ENCODE results near the gene CPEB2.

Gene CPEB2

DNA sequence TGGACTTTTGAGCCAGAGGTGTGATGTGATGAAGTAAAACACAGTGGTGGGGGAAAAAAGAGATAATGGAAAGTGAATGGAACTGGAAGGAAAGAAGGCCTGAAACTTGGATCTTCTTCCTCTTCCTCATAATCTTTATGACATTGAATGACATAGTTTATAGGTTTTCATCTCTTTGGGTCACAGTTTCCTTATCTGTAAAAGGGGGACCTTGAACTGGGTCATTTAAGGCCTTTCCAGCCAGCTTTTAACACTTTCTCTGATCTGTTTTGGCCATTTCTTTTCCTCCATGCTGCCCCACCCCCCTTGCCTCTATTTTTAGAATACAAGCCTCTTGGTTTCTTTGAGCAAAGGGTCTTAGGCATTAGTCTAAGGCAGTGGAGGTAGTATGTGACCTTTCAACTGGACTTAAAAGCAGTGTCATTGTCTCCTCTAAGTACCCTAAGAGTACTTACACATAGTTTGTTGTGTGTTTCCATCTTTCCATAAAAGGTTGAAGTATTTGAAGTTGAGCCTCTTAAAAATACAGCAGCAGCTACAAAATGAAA is 7.8 kb downstream of the CPEB2 start:
- DNase-seq: no peak

DNA sequence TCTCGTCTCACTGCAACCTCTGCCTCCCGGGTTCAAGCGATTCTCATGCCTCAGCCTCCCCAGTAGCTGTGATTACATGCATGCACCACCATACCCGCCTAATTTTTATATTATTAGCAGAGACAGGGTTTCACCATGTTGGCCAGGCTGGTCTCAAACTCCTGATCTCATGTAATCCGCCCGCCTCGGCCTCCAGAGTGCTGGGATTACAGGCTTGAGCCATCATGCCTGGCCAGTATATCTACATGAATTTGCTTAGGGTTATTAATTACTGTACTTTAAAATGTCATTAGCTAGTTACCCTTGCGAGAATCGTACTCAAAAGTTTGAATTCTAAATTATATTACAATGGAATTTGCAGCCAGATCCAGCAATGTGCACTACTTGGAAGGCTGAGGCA is 8.9 kb downstream of the CPEB2 start:
- DNase-seq: no peak

- no peak for DNase-seq
Measured at GRCh38 chr4:15012017-15012788, 9.9 kb downstream of the CPEB2 start.

DNA sequence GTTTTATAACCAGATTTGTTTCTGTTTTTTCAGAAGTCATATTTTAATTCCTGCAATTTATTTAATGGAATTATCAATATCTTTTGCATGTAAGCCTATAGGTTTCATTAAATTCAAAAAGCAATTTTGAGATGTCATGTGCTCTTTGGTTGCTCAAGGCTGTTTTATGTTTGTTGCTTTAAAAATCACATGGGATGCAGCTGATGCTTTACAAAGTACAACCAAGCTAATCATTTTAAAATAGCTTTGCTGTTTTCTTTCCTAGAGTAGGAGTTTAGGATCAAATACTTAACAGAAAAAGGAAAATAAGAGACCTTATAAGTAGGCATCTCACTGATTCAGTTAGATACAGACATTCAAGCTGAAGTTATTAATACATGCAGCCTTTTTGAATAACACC is 11.3 kb downstream of the CPEB2 start:
- DNase-seq: no peak

GRCh38 chr4:15015170-15015569 is 12.9 kb downstream of the CPEB2 start:
- DNase-seq: no peak

DNA sequence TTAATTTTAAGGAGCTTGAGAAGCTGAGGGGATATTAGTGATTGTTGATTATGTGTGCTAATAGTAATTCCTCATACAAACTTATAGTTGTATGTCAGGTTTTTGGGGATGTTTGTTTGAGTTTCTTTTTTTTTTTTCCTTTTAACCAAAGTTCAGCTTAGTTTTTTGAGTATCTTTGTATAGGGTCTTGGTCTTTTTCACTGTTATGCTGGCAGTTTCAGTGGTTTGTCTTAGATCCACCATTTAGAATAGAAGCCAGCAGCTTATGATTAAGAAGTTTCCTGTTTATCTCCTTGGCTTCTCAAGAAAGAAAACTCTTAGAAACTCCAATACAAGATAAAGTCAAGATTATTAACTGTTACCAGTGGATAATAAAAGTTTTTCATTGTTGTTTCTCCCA is 16.1 kb downstream of the CPEB2 start:
- no peak for DNase-seq

DNA sequence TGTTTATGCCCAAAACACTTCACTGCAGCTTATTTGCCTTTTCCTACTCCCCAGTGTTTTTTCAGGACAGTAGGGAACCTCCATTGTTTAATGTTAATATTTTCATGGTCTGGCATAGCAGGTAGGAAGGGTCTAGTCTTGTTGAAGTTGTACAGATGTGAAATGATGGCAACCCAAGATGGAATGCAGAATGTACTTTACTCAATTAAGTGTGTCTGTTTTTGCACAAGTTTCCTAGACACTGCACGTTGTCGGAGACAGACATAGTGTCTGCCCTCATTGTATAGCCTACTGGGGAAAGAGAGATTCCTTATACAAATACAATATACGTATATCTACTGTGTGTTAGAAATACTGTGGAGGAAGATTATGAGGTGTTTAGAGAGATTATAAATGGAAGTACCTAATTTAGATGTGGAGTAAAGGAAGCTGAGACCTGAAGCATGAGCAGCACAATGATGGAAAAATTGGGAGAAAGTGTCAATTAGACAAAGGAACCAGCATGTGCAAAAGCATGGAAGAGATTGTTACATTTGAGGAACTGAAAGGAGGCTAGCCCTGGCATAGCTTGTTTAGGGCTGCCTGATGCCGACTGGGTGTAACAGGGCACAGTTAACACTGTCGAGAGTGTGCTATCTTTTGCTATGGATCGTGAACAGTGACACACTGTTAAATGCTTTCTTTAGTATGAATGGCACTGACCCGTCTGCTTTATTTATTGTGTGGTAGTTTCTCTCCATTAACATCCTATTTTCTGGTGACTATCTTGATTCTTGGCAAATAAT is 18.4 kb downstream of the CPEB2 start:
- peak in 1 of 14 donors; percentile 37 for DNase-seq

GRCh38 chr4:15021311-15021710 is 19.0 kb downstream of the CPEB2 start:
- peak in 1 of 14 donors; percentile 25 for DNase-seq

DNA sequence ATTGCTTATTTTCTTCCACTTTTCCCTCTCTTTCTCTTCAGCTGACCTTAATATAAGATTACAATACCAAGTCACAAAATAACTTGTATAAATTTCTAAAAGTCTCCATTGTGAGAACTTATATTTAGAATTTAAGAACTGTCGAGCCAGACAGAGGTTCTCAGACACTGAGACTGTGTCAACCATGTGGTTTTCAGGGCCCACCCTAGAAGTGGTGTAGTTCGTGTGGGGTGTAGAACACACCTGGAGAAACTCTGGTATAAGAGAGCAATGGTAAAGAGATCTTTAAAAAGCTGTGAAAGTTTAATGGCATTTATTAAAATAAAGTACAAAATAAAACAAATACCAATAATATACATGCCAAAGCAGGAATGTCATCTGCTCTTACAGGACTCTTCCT is 19.7 kb downstream of the CPEB2 start:
- DNase-seq: no peak

DNA sequence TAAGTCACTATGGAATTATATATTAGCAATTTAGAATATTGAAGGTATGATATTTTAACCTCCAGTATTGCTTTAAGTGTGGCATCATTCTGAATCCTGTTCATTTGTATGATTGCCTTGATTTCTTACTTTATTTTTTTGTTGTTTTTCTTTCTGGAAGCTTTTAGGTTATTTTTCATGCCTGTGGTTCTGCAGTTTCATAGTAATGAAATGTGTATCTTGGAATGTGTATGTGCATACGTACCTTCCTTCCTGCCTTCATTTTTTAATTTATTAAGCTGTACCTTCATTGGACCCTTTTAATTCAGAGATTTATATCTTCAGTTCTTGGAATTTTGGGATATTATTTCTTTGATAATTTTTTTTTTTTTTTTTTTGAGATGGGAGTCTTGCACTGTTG is 22.1 kb downstream of the CPEB2 start:
- DNase-seq: no peak

DNA sequence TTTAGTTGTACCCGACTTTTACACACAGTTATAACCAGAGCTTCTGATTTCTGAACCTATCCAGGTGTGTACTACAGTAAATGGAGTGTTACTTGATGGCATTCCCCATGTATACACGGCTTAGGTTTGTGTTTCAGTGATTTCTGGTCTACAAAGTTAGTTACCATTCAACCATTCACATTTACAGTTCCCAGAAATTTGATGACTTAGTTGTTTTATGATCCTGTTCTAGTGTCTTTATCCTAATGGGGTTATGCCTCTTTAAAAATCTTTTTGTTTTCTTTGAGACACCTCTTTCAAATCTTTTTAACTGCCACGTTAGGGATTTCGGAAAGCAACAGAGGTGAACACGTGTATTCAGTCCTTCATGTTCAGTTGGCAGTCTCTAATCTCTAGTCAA is 23.4 kb downstream of the CPEB2 start:
- DNase-seq: no peak

- DNase-seq: no peak
Measured at GRCh38 chr4:15027921-15028435, 25.7 kb downstream of the CPEB2 start.

DNA sequence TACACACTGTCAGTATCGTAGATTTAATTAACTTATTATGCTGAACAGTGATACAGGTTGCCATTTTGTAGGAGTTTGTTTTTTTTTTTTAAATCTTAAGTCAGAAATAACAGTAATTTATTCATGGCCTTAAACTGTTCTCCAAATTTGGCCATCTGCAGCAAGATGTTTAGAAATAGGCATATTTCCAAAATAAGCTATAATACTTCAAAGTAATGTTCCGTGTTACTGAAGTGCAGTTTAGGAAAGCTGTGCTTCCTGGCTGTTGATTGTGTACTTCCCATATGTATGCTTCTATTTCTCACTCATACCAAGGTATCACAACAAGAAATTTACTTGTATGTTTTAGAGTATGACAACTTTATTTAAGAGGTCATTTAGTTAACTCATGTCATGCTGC is 28.9 kb downstream of the CPEB2 start:
- no peak for DNase-seq

- DNase-seq: no peak
Measured at GRCh38 chr4:15031993-15032675, 29.9 kb downstream of the CPEB2 start.

DNA sequence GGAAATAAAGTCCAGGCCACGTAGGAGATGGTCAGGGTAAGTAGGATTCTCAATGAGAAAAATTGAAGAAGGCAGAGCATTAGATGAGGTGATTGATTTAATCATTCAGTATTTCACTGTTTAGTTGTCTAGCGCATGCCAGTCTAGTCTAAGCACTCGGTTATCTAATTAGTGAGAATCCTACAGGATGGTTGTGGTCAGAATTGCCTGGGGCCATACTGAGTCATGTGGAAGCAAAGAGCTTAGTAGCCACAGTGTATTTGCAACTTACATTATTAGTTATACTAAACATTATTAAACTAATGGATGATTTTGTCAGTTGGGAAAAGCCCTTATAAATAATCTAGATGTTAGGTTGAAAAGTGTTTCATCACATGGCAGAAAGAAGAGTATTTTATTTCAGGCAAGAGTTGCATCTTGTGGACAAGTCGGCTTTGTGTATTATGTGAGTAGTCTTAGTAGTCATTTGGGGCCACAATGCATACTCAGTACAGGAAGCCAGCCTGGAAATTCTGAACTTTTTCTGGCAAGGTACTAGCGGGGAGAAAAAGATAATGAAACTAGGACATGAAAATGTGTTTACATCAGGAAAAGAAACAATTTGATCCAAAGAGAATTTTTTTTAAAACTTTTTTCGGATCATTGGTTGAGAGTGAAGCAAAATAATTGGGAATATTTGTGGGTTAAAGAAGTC is 31.9 kb downstream of the CPEB2 start:
- DNase-seq: no peak

GRCh38 chr4:15035159-15035558 is 32.9 kb downstream of the CPEB2 start:
- DNase-seq: no peak

DNA sequence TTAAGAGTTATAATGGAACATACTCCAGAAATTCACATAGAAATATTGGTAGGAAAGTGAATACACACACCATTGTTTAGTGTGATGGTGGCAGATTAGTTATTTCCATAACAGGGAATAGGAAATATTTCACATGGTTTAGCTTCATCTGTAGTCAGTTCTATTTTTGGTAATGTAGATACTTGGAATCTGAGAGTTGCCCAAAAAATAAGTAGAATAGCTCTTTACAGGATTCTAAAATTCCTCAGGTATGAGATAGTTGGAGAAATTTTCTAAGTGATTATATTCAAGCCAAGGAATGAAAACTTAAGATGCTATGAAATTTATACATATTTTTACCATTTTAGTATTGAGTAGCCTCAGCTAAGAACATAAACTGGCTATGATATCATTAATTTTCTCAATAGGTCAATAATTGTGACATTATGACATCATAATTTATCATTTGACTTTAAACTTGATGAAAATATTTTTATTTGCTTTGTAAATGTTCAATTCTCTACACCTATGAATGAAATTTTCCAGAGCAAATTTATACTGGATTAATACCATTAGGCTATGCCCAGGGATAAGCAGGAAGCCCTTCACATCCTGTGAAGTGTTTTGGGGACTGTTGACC is 35.8 kb downstream of the CPEB2 start:
- no peak for DNase-seq

- DNase-seq: no peak
Measured at GRCh38 chr4:15040916-15041463, 38.7 kb downstream of the CPEB2 start.

DNA sequence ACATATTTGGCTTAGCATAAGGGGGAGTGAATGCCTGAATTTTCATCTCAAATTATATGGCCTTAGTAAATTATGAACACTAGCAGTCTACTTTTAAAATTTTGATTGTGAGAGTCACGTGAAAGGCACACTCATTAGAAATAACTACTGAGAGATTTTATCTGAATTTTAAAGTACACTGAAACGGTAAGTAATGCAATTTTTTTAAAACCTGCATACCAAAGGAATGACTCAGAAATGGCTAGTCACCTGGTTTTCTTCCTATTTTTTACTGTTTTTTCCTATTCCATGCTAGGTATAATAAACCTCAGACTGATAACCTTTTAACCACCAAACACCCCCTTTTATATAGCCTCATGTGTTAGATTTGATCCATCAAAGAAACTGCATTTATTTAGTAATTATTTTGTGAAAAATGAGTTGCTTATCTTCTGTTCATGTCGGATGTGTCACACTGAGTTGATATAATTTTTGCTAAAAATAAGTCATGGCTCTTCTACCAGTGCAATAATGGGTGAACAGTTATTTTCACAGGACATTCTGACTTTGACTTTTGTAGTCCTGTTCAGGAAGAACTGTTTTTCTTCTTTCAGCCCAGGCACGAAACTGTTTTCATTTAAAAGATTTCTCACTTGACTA is 40.4 kb downstream of the CPEB2 start:
- DNase-seq: no peak

GRCh38 chr4:15043226-15043625 is 40.9 kb downstream of the CPEB2 start:
- no peak for DNase-seq

DNA sequence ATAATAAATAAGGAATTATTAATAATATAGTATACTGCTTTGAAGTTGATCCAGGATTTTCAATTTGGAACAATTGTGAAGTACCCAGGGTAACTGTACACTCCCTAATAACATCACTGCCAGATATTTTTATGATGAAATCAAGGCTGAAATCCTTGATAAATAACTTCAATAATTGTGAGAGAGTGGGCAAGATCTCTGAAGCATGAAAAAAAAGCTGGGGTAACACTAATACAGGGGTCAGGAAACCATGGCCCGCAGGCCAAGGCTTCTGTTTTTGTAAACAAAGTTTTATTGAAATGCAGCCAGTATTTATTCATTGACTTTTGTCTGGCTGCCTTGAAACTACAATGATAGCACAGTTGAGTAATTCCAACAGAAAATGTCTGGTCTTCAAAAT is 41.6 kb downstream of the CPEB2 start:
- DNase-seq: no peak

All from C1 segment of cervical spinal cord (tissue), 14 donors.